AG04450 (cell line): ENCODE data around the gene MRPS7. TPM values are rescaled to one million over a fixed set of nuclear protein-coding genes. Genes with fewer than 3 reads are reported as not detected.

Experiments
- CTCF ChIA-PET: fragments of 300-600, 350-600 bp; formaldehyde crosslinking; extraction: SDS; loops from one replicate; lab custom pipeline; 2022; ENCODE audit warnings: antibody characterized with exemption, inconsistent platforms; lab: Charles Lee
- POLR2A ChIA-PET: fragments of 350-600 bp; formaldehyde crosslinking; extraction: SDS; loops from one replicate; lab custom pipeline; 2021; ENCODE audit warnings: antibody characterized with exemption, inconsistent platforms; lab: Yijun Ruan, JAX
- DNase-seq: peaks from one replicate; pipeline ENCODE4 v3.0.0-alpha.2; 2011; ENCODE audit warnings: low read depth, low spot score
- H3K27ac ChIP-seq: one replicate; pipeline ENCODE4 v1.5.1; 2012; ENCODE audit warnings: low read depth, low read length, control low read depth
- H3K27me3 ChIP-seq: one replicate; pipeline ENCODE4 v1.6.0; 2012; ENCODE audit warnings: low read length; ENCODE audit not compliant: control insufficient read depth, insufficient read depth
- H3K4me3 ChIP-seq: 2 replicates; pipeline ENCODE4 v1.5.1; 2011; ENCODE audit warnings: mild to moderate bottlenecking, low read depth, low read length, control low read depth
- H3K9me3 ChIP-seq: 2 replicates; pipeline ENCODE4 v1.5.1; 2012; ENCODE audit warnings: low read length; ENCODE audit not compliant: control insufficient read depth, insufficient read depth
- CTCF ChIP-seq: IDR thresholded peaks from 2 replicates; pipeline ENCODE4 v1.5.1; 2011; ENCODE audit warnings: low read depth, low read length, control low read depth, inconsistent platforms
- polyA minus RNA-seq: library from RNA; depleted of rRNA, polyadenylated mRNA; stranded (reverse); fragments of >200 nt; gene quantifications from 2 replicates; pipeline ENCODE4 v1.2.3, GENCODE V29; 2011; rRNA and poly(A)+ RNA removed
- polyA plus RNA-seq: library from polyadenylated mRNA; depleted of rRNA; stranded (reverse); fragments of >200 nt; gene quantifications from 2 replicates; pipeline ENCODE4 v1.2.3, GENCODE V29; 2011; rRNA removed

Gene MRPS7
- polyA plus RNA-seq (53.8 and 62.6 TPM in 2 replicates), polyA minus RNA-seq (28.8 and 29.8 TPM in 2 replicates)

DNA sequence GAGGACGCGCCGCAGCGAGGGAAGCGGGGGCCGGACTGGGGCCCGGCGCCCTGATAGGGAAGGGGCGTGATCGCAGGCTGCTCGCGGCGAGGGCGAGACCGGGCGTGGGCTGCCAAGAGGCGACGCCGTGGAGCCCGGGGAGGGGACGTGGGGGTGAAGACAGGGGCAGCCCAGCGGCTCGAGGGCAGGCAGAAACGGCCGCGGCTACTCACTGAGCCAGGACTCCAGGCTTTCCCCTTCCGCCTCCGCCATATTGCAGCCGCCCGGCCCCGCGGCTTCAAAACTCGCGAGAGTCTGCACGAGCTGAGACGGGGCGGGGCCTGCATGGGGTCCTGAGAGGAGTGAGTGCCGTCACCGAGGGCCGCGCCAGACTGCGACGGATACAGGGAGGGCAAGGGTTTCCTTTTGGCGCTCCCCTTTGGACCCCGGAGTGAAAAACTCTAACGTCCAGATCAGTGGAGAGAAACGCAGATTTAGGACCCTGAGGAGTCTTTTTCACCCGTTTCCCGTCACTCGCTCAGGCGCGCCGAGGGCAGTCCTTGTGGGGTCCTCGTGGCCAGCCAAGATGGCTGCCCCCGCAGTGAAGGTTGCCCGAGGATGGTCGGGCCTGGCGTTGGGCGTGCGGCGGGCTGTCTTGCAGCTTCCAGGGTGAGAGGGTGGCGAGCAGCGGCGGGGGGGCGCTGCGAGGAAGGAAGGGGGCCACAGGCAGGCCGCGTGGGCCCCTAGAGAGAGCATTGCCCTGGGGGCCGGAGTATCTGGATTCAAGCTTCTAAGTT lies at the start of gene MRPS7, which contains the start of gene GGA3:
Gene MRPS7, plus strand, starts transcription at position 544 of the 776 bp plus-strand sequence. Its CDS starts 22 bp downstream, at position 566.
Gene GGA3, minus strand, starts transcription at position 271 of the 776 bp plus-strand sequence. Its CDS starts 19 bp downstream, at position 252.
- POLR2A ChIA-PET = interaction anchor here (0.6 to 1.8 kb wide), 16 partner anchors 10 to 292 kb away, joined by 3 to 29 read pairs (median 4); partner anchors contain the start of genes GRB2, MIF4GD, NUP85 and SLC25A19
- Histone ChIP-seq H3K27ac (peak within 1 kb of the TSS; percentile 98), H3K9me3 (no peaks in the 10 kb centered on the region; the same call in 1 of the 2 replicates), H3K27me3 (no peaks in the 10 kb centered on the region), H3K4me3 (peak within 1 kb of the TSS; percentile 95)
- CTCF ChIA-PET = interaction anchor here (0.5 to 5.4 kb wide), 8 partner anchors 10 to 164 kb away, joined by 3 to 70 read pairs (median 4); partner anchors contain the start of gene MIF4GD
- DNase-seq = peak; percentile 76
- no peak for TF ChIP-seq CTCF

DNA sequence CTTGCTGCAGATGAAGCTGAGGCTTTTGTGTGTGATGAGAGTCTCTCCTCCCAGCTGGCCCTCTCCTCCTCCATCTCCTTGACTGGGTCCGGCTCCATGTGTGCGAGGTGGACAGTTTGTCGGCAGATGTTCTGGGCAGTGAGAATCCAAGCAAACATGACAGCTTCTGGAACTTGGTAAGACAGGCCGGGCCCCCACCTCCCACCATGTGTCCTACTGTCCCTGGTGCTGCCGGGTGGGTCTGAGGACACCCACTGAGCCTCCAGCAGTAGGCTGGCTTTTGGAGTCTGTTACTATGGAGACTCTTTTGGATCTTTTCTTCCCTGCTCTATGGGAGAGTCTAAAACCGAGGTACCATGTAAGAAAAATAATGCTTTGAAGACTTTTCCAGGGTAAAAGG lies 43.5 kb upstream of the MRPS7 start:
- Histone ChIP-seq H3K4me3 (no peak overlapping the region), H3K27ac (no peak overlapping the region), H3K9me3 (no peaks in the 10 kb centered on the region), H3K27me3 (no peaks in the 10 kb centered on the region)
- DNase-seq = no peak
- ChIA-PET POLR2A (no interaction called here), CTCF (no interaction called here)
- no peak for TF ChIP-seq CTCF

DNA sequence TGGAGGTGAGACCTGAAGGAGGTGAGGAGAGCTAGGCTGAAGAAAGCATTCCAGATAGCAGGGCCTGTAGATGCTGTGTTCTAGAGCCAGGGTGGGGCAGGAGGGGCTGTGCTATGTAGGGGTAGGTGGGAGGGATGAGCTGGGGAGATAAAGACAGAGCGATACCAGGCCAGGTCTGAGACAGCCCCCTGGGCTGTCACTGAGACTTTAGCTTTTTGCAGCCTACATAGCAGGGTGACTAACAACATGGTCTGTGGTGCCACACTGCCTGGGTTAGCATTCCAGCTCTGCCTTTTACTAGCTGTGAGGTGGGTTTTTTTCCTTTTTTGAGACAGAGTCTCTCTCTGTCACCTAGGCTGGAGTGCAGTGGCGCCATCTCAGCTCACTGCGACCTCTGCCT lies 41.9 kb upstream of the MRPS7 start:
- Histone ChIP-seq H3K27ac (no peak overlapping the region), H3K9me3 (no peaks in the 10 kb centered on the region), H3K27me3 (no peaks in the 10 kb centered on the region), H3K4me3 (no peak overlapping the region)
- DNase-seq = no peak
- ChIA-PET POLR2A (interaction anchor here (0.6 to 1.1 kb wide), 2 partner anchors 41 to 160 kb away, joined by 3 to 4 read pairs; no protein-coding TSS in a partner anchor), CTCF (no interaction called here)
- TF ChIP-seq CTCF = no peak

DNA sequence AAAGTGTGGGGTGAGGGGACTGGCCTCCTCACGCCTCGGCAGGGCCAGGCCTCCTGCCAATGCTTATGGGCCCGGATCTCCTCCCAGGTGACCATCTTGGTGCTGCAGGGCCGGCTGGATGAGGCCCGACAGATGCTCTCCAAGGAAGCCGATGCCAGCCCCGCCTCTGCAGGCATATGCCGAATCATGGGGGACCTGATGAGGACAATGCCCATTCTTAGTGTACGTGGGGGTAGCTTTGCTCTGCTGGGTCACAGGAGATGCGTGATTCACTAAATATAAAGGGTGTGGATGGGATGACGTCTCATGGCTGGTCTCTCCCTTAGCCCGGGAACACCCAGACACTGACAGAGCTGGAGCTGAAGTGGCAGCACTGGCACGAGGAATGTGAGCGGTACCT lies 36.7 kb upstream of the MRPS7 start:
- POLR2A ChIA-PET = no interaction called here

More for the DNA sequence above, 36.7 kb upstream of the MRPS7 start:
- Histone ChIP-seq H3K27me3 (no peaks in the 10 kb centered on the region), H3K9me3 (no peaks in the 10 kb centered on the region), H3K4me3 (no peak overlapping the region), H3K27ac (no peak overlapping the region)
- CTCF ChIA-PET = interaction anchor here (1.8 kb wide), 1 partner anchor 14 kb away, joined by 6 read pairs; no protein-coding TSS in a partner anchor
- no peak for DNase-seq
- TF ChIP-seq CTCF = no peak
